Measurements from ENCODE around the gene GDPD3. TPM values are rescaled to one million over a fixed set of nuclear protein-coding genes. Genes with fewer than 3 reads are reported as not detected.
A peak's percentile ranks its signal among the peaks of the same experiment; 100 is the strongest.

Gene GDPD3
- total and polyA plus RNA-seq, 8 donors, result 0.41 to 7.4 (median 1.6) TPM

DNA sequence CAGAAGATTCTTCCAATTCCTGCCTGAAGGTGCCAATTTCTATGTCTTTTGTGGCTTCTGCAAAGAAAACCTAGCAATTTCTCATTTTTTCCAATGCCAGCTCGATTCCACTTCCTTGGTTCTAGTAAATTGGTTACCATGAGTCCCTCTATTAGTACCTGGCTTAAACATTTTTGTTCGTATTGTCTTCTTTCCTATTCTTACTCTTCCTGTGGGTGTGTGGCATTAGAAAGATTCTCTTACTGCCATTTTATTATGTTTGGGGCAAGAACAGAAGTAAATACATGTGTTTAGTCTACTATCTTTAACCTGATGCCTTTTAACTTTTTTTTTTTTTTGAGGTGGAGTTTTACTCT lies 30.0 kb upstream of the GDPD3 start:
- no peaks in the 10 kb centered on the region for H3K27me3 ChIP-seq
- DNase-seq (no peak), ATAC-seq (no peak), FAIRE-seq (no peak)
- no peaks in the 10 kb centered on the region for H3K4me1 ChIP-seq
- no peak overlapping the region for H3K4me3 ChIP-seq
- no peak for TF ChIP-seq CTCF (IDR thresholded peaks at IDR 0.05)
- WGBS, 2 donors, result 46 to 53% methylated on average over 2 of the region's 2 CpGs
- intact Hi-C loops (cut with DNase I), result no loop called here
- H3K9me3 ChIP-seq, result no peaks in the 10 kb centered on the region
- no peaks in the 10 kb centered on the region for H3K36me3 ChIP-seq
- H3K27ac ChIP-seq, result no peak overlapping the region

- no peaks in the 10 kb centered on the region for H3K27me3 ChIP-seq
- H3K4me3 ChIP-seq, result no peak overlapping the region
- TF ChIP-seq CTCF (IDR thresholded peaks at IDR 0.05), result no peak
- H3K36me3 ChIP-seq, result no peaks in the 10 kb centered on the region
- FAIRE-seq (no peak), DNase-seq (no peak), ATAC-seq (no peak)
- no peaks in the 10 kb centered on the region for H3K4me1 ChIP-seq
- WGBS, 2 donors, result 77 to 81% methylated on average over 13 of the region's 13 CpGs
- H3K27ac ChIP-seq, result no peak overlapping the region
- H3K9me3 ChIP-seq, result no peaks in the 10 kb centered on the region
- intact Hi-C loops (cut with DNase I), result no loop called here
These were observed 29.5 kb upstream of the GDPD3 start for GRCh38 chr16:30142672-30143346.

GRCh38 chr16:30141750-30142149 lies 28.4 kb upstream of the GDPD3 start:
- ATAC-seq, result no peak
- intact Hi-C loops (cut with DNase I), result no loop called here
- H3K9me3 ChIP-seq, result no peaks in the 10 kb centered on the region
- H3K4me1 ChIP-seq, result no peaks in the 10 kb centered on the region
- no peaks in the 10 kb centered on the region for H3K27me3 ChIP-seq
- H3K36me3 ChIP-seq, result no peaks in the 10 kb centered on the region
- 93 to 94% methylated on average over 2 of the region's 2 CpGs for WGBS, 2 donors
- no peak for DNase-seq
- H3K27ac ChIP-seq, result no peak overlapping the region
- H3K4me3 ChIP-seq, result no peak overlapping the region
- FAIRE-seq, result no peak
- TF ChIP-seq CTCF (IDR thresholded peaks at IDR 0.05), result no peak

- H3K36me3 ChIP-seq, result no peaks in the 10 kb centered on the region
- FAIRE-seq, result no peak
- DNase-seq, result no peak
- no peak overlapping the region for H3K27ac ChIP-seq
- H3K9me3 ChIP-seq, result no peaks in the 10 kb centered on the region
- no peaks in the 10 kb centered on the region for H3K27me3 ChIP-seq
- WGBS, 2 donors, result 70 to 73% methylated on average over 13 of the region's 13 CpGs
- no peaks in the 10 kb centered on the region for H3K4me1 ChIP-seq
- intact Hi-C loops (cut with DNase I), result no loop called here
- no peak overlapping the region for H3K4me3 ChIP-seq
- peak in 1 of 4 donors; percentile 29 for ATAC-seq
- TF ChIP-seq CTCF (IDR thresholded peaks at IDR 0.05), result no peak
These were observed 26.5 kb upstream of the GDPD3 start for GRCh38 chr16:30139583-30140481.

- Histone ChIP-seq H3K27ac (no peak overlapping the region), H3K4me1 (no peaks in the 10 kb centered on the region), H3K4me3 (no peak overlapping the region), H3K27me3 (no peaks in the 10 kb centered on the region), H3K36me3 (no peaks in the 10 kb centered on the region), H3K9me3 (no peaks in the 10 kb centered on the region)
- WGBS, 2 donors, result 74 to 78% methylated on average over 8 of the region's 8 CpGs
- no peak for ATAC-seq
- DNase-seq, result no peak
- no peak for FAIRE-seq
- no peak for TF ChIP-seq CTCF (IDR thresholded peaks at IDR 0.05)
- intact Hi-C loops (cut with DNase I), result no loop called here
These were observed 24.6 kb upstream of the GDPD3 start for GRCh38 chr16:30137897-30138296.
